ENCODE data around the gene CYP2R1. TPM values are rescaled to one million over a fixed set of nuclear protein-coding genes. Genes with fewer than 3 reads are reported as not detected.

The CYP2R1 gene
- total and polyA plus RNA-seq, 2 experiments from 2014 or later = 11.8 to 16.4 TPM

DNA sequence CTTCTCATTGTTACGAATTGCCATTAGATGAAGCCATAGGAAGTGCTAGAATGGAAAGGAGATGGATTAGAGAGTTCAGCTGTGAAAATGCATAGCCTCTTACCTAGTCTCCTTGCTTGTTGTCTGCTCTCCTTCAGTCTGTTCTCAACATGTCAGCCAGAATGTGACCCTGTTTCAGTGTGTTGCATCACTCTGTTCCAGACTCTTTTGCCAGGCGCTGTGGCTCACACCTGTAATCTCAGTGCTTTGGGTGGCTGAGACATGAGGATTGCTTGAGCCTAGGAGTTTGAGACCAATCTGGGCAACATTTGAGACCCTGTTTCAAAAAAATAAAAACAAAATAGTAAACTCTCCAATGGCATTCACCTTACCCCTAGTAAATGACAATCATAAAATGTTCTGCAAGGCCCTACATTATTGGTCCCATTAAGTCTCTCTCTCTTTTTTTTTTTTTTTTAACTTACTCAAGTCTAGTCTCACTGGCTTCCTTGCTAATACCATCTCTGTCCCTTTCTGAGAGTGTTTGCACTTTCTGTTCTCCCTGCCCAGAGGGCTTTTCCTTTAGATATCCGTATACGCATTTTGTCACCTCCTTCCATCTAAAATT is 39.4 kb downstream of the CYP2R1 start:
- H3K4me3 Mint-ChIP-seq = no peak overlapping the region
- H3K9me2 ChIP-seq (ENCODE audit: insufficient read depth) = no peaks in the 10 kb centered on the region
- peaks cover 3% of the 10 kb centered on the region; the same call in 1 of the 3 replicates for H3K4me1 Mint-ChIP-seq
- H3K79me2 ChIP-seq (replicated peaks; ENCODE audit: insufficient read depth) = no peaks in the 10 kb centered on the region
- peak overlapping the region; percentile 91 for H3K27ac Mint-ChIP-seq
- no peaks in the 10 kb centered on the region; the same call in 2 of the 3 replicates for H3K9me3 Mint-ChIP-seq
- no peak for TF ChIP-seq EZH2phosphoT487 (IDR thresholded peaks at IDR 0.05; ENCODE audit: unreplicated experiment)
- no peak for TF ChIP-seq EZH2 (IDR thresholded peaks at IDR 0.05; ENCODE audit: low read depth, unreplicated experiment)
- TF ChIP-seq, protein P1, sequence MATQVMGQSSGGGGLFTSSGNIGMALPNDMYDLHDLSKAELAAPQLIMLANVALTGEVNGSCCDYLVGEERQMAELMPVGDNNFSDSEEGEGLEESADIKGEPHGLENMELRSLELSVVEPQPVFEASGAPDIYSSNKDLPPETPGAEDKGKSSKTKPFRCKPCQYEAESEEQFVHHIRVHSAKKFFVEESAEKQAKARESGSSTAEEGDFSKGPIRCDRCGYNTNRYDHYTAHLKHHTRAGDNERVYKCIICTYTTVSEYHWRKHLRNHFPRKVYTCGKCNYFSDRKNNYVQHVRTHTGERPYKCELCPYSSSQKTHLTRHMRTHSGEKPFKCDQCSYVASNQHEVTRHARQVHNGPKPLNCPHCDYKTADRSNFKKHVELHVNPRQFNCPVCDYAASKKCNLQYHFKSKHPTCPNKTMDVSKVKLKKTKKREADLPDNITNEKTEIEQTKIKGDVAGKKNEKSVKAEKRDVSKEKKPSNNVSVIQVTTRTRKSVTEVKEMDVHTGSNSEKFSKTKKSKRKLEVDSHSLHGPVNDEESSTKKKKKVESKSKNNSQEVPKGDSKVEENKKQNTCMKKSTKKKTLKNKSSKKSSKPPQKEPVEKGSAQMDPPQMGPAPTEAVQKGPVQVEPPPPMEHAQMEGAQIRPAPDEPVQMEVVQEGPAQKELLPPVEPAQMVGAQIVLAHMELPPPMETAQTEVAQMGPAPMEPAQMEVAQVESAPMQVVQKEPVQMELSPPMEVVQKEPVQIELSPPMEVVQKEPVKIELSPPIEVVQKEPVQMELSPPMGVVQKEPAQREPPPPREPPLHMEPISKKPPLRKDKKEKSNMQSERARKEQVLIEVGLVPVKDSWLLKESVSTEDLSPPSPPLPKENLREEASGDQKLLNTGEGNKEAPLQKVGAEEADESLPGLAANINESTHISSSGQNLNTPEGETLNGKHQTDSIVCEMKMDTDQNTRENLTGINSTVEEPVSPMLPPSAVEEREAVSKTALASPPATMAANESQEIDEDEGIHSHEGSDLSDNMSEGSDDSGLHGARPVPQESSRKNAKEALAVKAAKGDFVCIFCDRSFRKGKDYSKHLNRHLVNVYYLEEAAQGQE (IDR thresholded peaks at IDR 0.05; ENCODE audit: unreplicated experiment) = no peak
- TF ChIP-seq, protein P2, sequence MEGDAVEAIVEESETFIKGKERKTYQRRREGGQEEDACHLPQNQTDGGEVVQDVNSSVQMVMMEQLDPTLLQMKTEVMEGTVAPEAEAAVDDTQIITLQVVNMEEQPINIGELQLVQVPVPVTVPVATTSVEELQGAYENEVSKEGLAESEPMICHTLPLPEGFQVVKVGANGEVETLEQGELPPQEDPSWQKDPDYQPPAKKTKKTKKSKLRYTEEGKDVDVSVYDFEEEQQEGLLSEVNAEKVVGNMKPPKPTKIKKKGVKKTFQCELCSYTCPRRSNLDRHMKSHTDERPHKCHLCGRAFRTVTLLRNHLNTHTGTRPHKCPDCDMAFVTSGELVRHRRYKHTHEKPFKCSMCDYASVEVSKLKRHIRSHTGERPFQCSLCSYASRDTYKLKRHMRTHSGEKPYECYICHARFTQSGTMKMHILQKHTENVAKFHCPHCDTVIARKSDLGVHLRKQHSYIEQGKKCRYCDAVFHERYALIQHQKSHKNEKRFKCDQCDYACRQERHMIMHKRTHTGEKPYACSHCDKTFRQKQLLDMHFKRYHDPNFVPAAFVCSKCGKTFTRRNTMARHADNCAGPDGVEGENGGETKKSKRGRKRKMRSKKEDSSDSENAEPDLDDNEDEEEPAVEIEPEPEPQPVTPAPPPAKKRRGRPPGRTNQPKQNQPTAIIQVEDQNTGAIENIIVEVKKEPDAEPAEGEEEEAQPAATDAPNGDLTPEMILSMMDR (conservative IDR thresholded peaks at IDR 0.05; ENCODE audit: low read depth in 2 of 2) = no peak
- no peak for TF ChIP-seq ZNF114 (CRISPR knock-in tag; IDR thresholded peaks at IDR 0.05)
- TF ChIP-seq POLR2AphosphoS5 (IDR thresholded peaks at IDR 0.05; ENCODE audit: low read depth) = no peak
- TF ChIP-seq, protein P3, sequence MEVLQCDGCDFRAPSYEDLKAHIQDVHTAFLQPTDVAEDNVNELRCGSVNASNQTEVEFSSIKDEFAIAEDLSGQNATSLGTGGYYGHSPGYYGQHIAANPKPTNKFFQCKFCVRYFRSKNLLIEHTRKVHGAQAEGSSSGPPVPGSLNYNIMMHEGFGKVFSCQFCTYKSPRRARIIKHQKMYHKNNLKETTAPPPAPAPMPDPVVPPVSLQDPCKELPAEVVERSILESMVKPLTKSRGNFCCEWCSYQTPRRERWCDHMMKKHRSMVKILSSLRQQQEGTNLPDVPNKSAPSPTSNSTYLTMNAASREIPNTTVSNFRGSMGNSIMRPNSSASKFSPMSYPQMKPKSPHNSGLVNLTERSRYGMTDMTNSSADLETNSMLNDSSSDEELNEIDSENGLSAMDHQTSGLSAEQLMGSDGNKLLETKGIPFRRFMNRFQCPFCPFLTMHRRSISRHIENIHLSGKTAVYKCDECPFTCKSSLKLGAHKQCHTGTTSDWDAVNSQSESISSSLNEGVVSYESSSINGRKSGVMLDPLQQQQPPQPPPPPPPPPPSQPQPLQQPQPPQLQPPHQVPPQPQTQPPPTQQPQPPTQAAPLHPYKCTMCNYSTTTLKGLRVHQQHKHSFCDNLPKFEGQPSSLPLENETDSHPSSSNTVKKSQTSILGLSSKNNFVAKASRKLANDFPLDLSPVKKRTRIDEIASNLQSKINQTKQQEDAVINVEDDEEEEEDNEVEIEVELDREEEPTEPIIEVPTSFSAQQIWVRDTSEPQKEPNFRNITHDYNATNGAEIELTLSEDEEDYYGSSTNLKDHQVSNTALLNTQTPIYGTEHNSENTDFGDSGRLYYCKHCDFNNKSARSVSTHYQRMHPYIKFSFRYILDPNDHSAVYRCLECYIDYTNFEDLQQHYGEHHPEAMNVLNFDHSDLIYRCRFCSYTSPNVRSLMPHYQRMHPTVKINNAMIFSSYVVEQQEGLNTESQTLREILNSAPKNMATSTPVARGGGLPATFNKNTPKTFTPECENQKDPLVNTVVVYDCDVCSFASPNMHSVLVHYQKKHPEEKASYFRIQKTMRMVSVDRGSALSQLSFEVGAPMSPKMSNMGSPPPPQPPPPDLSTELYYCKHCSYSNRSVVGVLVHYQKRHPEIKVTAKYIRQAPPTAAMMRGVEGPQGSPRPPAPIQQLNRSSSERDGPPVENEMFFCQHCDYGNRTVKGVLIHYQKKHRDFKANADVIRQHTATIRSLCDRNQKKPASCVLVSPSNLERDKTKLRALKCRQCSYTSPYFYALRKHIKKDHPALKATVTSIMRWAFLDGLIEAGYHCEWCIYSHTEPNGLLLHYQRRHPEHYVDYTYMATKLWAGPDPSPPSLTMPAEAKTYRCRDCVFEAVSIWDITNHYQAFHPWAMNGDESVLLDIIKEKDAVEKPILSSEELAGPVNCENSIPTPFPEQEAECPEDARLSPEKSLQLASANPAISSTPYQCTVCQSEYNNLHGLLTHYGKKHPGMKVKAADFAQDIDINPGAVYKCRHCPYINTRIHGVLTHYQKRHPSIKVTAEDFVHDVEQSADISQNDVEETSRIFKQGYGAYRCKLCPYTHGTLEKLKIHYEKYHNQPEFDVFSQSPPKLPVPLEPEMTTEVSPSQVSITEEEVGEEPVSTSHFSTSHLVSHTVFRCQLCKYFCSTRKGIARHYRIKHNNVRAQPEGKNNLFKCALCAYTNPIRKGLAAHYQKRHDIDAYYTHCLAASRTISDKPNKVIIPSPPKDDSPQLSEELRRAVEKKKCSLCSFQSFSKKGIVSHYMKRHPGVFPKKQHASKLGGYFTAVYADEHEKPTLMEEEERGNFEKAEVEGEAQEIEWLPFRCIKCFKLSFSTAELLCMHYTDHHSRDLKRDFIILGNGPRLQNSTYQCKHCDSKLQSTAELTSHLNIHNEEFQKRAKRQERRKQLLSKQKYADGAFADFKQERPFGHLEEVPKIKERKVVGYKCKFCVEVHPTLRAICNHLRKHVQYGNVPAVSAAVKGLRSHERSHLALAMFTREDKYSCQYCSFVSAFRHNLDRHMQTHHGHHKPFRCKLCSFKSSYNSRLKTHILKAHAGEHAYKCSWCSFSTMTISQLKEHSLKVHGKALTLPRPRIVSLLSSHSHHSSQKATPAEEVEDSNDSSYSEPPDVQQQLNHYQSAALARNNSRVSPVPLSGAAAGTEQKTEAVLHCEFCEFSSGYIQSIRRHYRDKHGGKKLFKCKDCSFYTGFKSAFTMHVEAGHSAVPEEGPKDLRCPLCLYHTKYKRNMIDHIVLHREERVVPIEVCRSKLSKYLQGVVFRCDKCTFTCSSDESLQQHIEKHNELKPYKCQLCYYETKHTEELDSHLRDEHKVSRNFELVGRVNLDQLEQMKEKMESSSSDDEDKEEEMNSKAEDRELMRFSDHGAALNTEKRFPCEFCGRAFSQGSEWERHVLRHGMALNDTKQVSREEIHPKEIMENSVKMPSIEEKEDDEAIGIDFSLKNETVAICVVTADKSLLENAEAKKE (CRISPR knock-in tag; IDR thresholded peaks at IDR 0.05) = no peak
- no peaks in the 10 kb centered on the region for H3K27me3 ChIP-seq (ENCODE audit: insufficient read depth)
- H3K36me3 ChIP-seq (ENCODE audit: insufficient read depth) = no peaks in the 10 kb centered on the region
- no peaks in the 10 kb centered on the region; the same call in 1 of the 2 replicates for H4K20me1 ChIP-seq (replicated peaks; ENCODE audit: insufficient read depth)
- no peak overlapping the region for H2AFZ ChIP-seq
- H3F3A ChIP-seq (replicated peaks; ENCODE audit: low read depth) = no peaks in the 10 kb centered on the region
- H3K27ac ChIP-seq (ENCODE audit: low read depth) = no peak overlapping the region
- H3K27me3 Mint-ChIP-seq (ENCODE audit: insufficient read depth, low read depth, poor library complexity) = peaks cover 2% of the 10 kb centered on the region
- no peaks in the 10 kb centered on the region for H3K4me1 ChIP-seq (ENCODE audit: insufficient read depth)
- ATAC-seq (no peak), DNase-seq (ENCODE audit: low spot score) (no peak)
- H3K36me3 Mint-ChIP-seq (ENCODE audit: low read depth) = no peaks in the 10 kb centered on the region
- no peak overlapping the region for H3K4me2 ChIP-seq
- H3K4me3 ChIP-seq = no peak overlapping the region
